NT2/D1 (cell line): ENCODE results near the gene CDC73.

Experiments used
- DNase-seq: peaks from one replicate; pipeline ENCODE4 v3.0.0-alpha.2; 2011; ENCODE audit warnings: low read depth, low spot score
- H3K27me3 ChIP-seq: 2 replicates; pipeline ENCODE4 v1.6.0; 2011; ENCODE audit warnings: mild to moderate bottlenecking; ENCODE audit not compliant: insufficient read length, insufficient read depth
- H3K36me3 ChIP-seq: 2 replicates; pipeline ENCODE4 v1.6.1; 2011; ENCODE audit warnings: mild to moderate bottlenecking, low read length, mixed read lengths; ENCODE audit not compliant: insufficient read depth, insufficient read length
- H3K4me1 ChIP-seq: 2 replicates; pipeline ENCODE4 v1.5.1; 2011; ENCODE audit not compliant: insufficient read depth, insufficient read length
- H3K4me3 ChIP-seq: 2 replicates; pipeline ENCODE4 v1.5.1; 2011; ENCODE audit warnings: low read depth; ENCODE audit not compliant: insufficient read length
- H3K9ac ChIP-seq: 2 replicates; pipeline ENCODE4 v1.6.0; 2011; ENCODE audit warnings: low read depth; ENCODE audit not compliant: insufficient read length
- H3K9me3 ChIP-seq: 2 replicates; pipeline ENCODE4 v1.5.1; 2011; ENCODE audit warnings: mild to moderate bottlenecking, low read length; ENCODE audit not compliant: insufficient read depth
- SUZ12 ChIP-seq: IDR thresholded peaks from 2 replicates; pipeline ENCODE4 v1.6.1; 2011; ENCODE audit not compliant: insufficient read length, insufficient read depth; ENCODE audit errors: extremely low read depth
- YY1 ChIP-seq: IDR thresholded peaks from 2 replicates; pipeline ENCODE4 v1.6.1; 2011; ENCODE audit not compliant: insufficient read length, insufficient read depth
- ZNF274 ChIP-seq: IDR thresholded peaks from 2 replicates; pipeline ENCODE4 v1.6.1; 2011; ENCODE audit warnings: mild to moderate bottlenecking, low read depth, low read length

CDC73 gene

GRCh38 chr1:193240609-193241008, 118.8 kb downstream of the CDC73 start:
- Histone ChIP-seq H3K4me1 (no peaks in the 10 kb centered on the region), H3K36me3 (peaks cover 22% of the 10 kb centered on the region), H3K27me3 (no peaks in the 10 kb centered on the region), H3K9me3 (no peaks in the 10 kb centered on the region), H3K4me3 (no peak overlapping the region), H3K9ac (no peak overlapping the region)
- no peak for DNase-seq
- TF ChIP-seq ZNF274 = no peak
- no peak for TF ChIP-seq SUZ12
- no peak for TF ChIP-seq YY1

- Histone ChIP-seq H3K4me3 (no peak overlapping the region), H3K9ac (no peak overlapping the region), H3K4me1 (no peaks in the 10 kb centered on the region), H3K9me3 (0 out of 2 replicates have a peak, but pooled peaks cover 2% of the 10 kb centered on the region), H3K36me3 (peaks cover 17% of the 10 kb centered on the region), H3K27me3 (no peaks in the 10 kb centered on the region)
- no peak for TF ChIP-seq YY1
- no peak for DNase-seq
Measured at GRCh38 chr1:193241132-193241827, 119.4 kb downstream of the CDC73 start.

DNA sequence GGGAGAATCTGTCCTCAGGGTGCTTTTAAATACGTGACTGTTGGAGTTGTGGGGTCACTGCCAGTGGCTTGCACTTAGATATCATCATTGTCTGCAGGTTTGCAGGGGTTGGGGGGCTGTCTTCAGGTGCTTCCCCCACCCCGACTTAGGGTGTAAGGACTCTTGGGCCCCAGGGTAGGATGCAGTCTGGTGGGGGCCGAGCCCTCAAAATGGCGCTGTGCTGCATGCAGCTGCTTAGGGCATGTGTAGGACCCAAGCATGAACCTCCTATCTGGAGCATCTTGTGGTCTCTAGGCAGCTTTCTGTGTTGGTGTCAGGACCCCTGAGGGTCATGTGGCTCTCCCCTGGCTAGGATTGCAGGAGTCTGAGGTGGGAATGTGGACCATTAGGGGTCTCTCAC, 120.2 kb downstream of the CDC73 start:
- H3K4me1 ChIP-seq = no peaks in the 10 kb centered on the region
- H3K27me3 ChIP-seq = no peaks in the 10 kb centered on the region
- H3K4me3 ChIP-seq = no peak overlapping the region
- H3K9me3 ChIP-seq = peaks cover 9% of the 10 kb centered on the region
- no peak for DNase-seq
- H3K36me3 ChIP-seq = peaks cover 19% of the 10 kb centered on the region
- no peak overlapping the region for H3K9ac ChIP-seq
- no peak for TF ChIP-seq YY1
- TF ChIP-seq ZNF274 = no peak
- TF ChIP-seq SUZ12 = no peak

DNA sequence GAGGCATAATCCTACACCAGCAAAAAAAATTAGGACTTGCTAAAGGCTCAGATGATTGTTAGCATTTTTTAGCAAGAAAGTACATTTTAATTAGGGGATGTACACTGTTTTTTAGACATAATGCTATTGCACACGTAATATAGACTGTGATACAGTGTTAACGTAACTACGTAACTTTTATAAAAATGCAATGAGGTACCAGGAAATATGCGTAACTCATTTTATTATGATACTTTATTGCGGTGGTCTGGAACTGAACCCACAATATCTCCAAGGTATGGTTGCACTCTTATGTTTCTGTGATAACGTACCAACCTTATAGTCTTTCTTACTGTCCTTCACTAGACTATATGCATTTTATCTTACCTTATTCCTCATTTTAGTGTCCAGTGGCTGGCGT, 127.4 kb downstream of the CDC73 start:
- Histone ChIP-seq H3K4me1 (no peaks in the 10 kb centered on the region), H3K36me3 (peaks cover 39% of the 10 kb centered on the region)
- TF ChIP-seq YY1 (no peak), SUZ12 (no peak)

GRCh38 chr1:193251950-193252349, 130.1 kb downstream of the CDC73 start:
- H3K27me3 ChIP-seq = no peaks in the 10 kb centered on the region
- no peak for TF ChIP-seq SUZ12
- no peak overlapping the region for H3K4me3 ChIP-seq
- no peak overlapping the region for H3K9ac ChIP-seq
- peaks cover 37% of the 10 kb centered on the region for H3K36me3 ChIP-seq
- peaks cover 15% of the 10 kb centered on the region for H3K9me3 ChIP-seq
- DNase-seq = no peak
- H3K4me1 ChIP-seq = no peaks in the 10 kb centered on the region

More for the DNA sequence above, 127.4 kb downstream of the CDC73 start:
- H3K9ac ChIP-seq = no peak overlapping the region
- no peak for DNase-seq
- H3K9me3 ChIP-seq = peaks cover 23% of the 10 kb centered on the region
- H3K27me3 ChIP-seq = no peaks in the 10 kb centered on the region
- no peak overlapping the region for H3K4me3 ChIP-seq

- no peak overlapping the region for H3K4me3 ChIP-seq
- TF ChIP-seq ZNF274 = no peak
- TF ChIP-seq YY1 = no peak
- TF ChIP-seq SUZ12 = no peak
- H3K9me3 ChIP-seq = no peaks in the 10 kb centered on the region; the same call in 1 of the 2 replicates
- no peaks in the 10 kb centered on the region for H3K27me3 ChIP-seq
- H3K4me1 ChIP-seq = no peaks in the 10 kb centered on the region
- no peak for DNase-seq
- H3K36me3 ChIP-seq = peaks cover 11% of the 10 kb centered on the region
- no peak overlapping the region for H3K9ac ChIP-seq
Measured at GRCh38 chr1:193256019-193256418, 134.2 kb downstream of the CDC73 start.

DNA sequence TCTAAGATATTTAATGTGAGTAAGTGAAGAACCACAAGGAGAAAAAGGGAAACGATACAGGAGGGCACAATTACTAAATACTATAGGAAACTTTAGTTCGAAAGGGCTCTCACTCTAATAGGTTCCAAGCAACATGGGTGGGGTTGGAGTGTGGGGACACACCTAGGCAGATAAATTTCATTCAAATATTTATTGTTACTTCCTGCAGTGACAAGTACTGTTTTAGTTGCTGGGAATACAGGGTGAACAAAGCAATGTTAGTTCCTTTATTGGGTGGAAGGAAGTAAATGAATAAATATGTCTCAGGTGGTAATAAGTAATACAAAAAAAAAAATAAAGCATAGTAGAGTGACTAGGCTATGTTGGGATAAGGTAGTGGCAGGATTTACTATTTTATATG, 137.8 kb downstream of the CDC73 start:
- no peaks in the 10 kb centered on the region for H3K27me3 ChIP-seq
- no peak overlapping the region for H3K4me3 ChIP-seq
- H3K36me3 ChIP-seq = peaks cover 8% of the 10 kb centered on the region
- no peaks in the 10 kb centered on the region for H3K9me3 ChIP-seq
- no peak overlapping the region for H3K9ac ChIP-seq
- no peaks in the 10 kb centered on the region for H3K4me1 ChIP-seq
- no peak for DNase-seq
- TF ChIP-seq ZNF274 (no peak), YY1 (no peak), SUZ12 (no peak)

DNA sequence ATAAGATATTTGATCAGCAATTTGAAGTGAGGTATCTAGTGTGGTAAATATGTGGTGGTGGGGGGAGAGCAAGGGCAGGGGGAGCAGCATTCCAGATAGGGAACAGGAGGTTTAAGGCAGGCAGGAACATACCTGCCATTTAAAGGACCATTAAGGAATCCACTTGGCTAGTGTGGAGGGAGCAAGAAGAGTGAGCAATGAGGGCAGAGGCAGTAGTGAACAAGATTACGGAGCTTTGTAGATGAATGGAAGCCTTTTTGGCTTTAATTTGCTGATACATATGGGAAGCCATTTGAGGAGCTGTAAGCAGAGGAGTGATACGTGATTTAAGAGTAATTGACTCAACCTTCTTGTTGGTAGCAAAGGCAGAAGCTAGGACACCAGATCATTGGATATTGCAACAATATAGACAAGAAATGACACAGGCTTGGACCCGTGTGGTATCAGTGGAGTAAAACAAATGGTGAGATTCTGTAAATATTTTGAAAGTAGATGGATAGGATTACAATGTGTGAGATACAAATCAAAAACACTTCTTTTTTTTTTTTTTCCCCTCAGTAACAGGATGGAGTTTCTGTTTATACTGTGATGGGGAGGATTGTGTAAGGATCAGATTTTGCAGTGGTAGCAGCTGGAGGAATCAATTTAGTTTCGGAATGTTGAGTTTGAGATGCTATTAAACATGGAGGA, 138.4 kb downstream of the CDC73 start:
- DNase-seq = no peak
- Histone ChIP-seq H3K9me3 (no peaks in the 10 kb centered on the region), H3K27me3 (no peaks in the 10 kb centered on the region), H3K4me3 (no peak overlapping the region), H3K4me1 (no peaks in the 10 kb centered on the region), H3K9ac (no peak overlapping the region), H3K36me3 (peaks cover 8% of the 10 kb centered on the region)
- TF ChIP-seq YY1 = no peak
- no peak for TF ChIP-seq ZNF274
- TF ChIP-seq SUZ12 = no peak
